Adrenal gland (tissue), 12 donors: Measurements from ENCODE around the gene TMEM125. TPM values are rescaled to one million over a fixed set of nuclear protein-coding genes. Genes with fewer than 3 reads are reported as not detected.

Experiments
- DNase-seq, 7 donors: peaks; one replicate each; pipeline ENCODE4 v3.0.0-alpha.2; 2019 to 2020
- H3K27ac ChIP-seq, 5 donors: fragments of 200-600 bp; sonication (generic) in 4 of 5; 1 replicate in 3 of 5; 2 replicates in 2 of 5; pipeline versions ENCODE4 v1.5.1 to v1.8.0; 2016 to 2020; ENCODE audit warnings: mild to moderate bottlenecking in 1 of 5
- H3K27me3 ChIP-seq: fragments of 200-600 bp; 2 replicates; pipeline ENCODE4 v1.8.0; 2021
- H3K36me3 ChIP-seq, 2 donors: fragments of 200-600 bp; replicated peaks in 1 of 2; 1 replicate in 1 of 2; 2 replicates in 1 of 2; pipeline versions ENCODE4 v1.5.1 to v1.8.0; 2018 to 2022
- H3K4me1 ChIP-seq, 2 donors: fragments of 200-600 bp; replicated peaks in 1 of 2; 1 replicate in 1 of 2; 2 replicates in 1 of 2; pipeline versions ENCODE4 v1.5.1 to v1.8.0; 2018 to 2021
- H3K4me3 ChIP-seq, 4 donors: fragments of 200-600 bp; sonication (generic) in 3 of 4; one replicate each; pipeline ENCODE4 v1.5.1; 2016 to 2018
- H3K9me3 ChIP-seq, 3 donors: fragments of 200-600 bp; sonication (generic) in 1 of 3; replicated peaks in 1 of 3; 1 replicate in 2 of 3; 2 replicates in 1 of 3; pipeline versions ENCODE4 v1.5.1 to v1.8.0; 2016 to 2021
- POLR2A ChIP-seq, 2 donors: fragments of 450-650 bp; IDR thresholded peaks; one replicate each; pipeline ENCODE4 v1.6.1; 2017; ENCODE audit warnings: antibody characterized with exemption in 2 of 2, mild to moderate bottlenecking in 2 of 2, moderate library complexity in 1 of 2
- WGBS, 4 donors: extraction: QIAGEN DNeasy Blood & Tissue Kit in 2 of 4; methylation state at CpG; one replicate each; pipeline versions ENCODE4 v1.1.5 to v1.1.7; 2013 to 2017; 5-methylcytosine and 5-hydroxymethylcytosine counted together
- intact Hi-C, 2 donors: fragments of 100-400 bp; cut with DNase I; formaldehyde crosslinking; loops; one replicate each; pipeline versions ENCODE4 v1.14.1 to v1.15.0; 2022 to 2023
- polyA plus RNA-seq, 3 donors: library from polyadenylated mRNA; stranded (reverse); fragments of 200-250 nt in 2 of 3; fragments of 350-450 nt in 1 of 3; fragmentation: Illumina TruSeq in 1 of 3; extraction: RNeasy Lipid Tissue Mini Kit (QIAGEN cat#74804) in 1 of 3; gene quantifications; one replicate each; pipeline ENCODE4 v1.2.3, GENCODE V29; 2013 to 2014
- total RNA-seq, 9 donors: library from RNA; depleted of rRNA in 4 of 9; stranded (reverse); fragments of >200 nt in 4 of 9; fragments of 120-200 nt in 1 of 9; fragmentation: NEBNext Ultra II Directional in 1 of 9; extraction: Animal tissue kit (Norgen Biotek cat#: 25700) in 1 of 9; gene quantifications; one replicate each; pipeline versions ENCODE4 v1.1.0 to v1.2.4, GENCODE V29; 2013 to 2023
- TF ChIP-seq, protein P1 (sequence below), 6 experiments: fragments of 450-650 bp in 4 of 6; fragments of 200-600 bp in 2 of 6; sonication (generic) in 1 of 6; IDR thresholded peaks; 1 replicate in 5 of 6; 2 replicates in 1 of 6; pipeline versions ENCODE4 v1.5.1 to v1.8.0; 2016 to 2021; ENCODE audit warnings: antibody characterized with exemption in 6 of 6, mild to moderate bottlenecking in 2 of 6, moderate library complexity in 1 of 6
- donor health status: healthy with polysubstance abuse.
- donor health status: Bipolar disorder and iron deficiency.
- donor health status: DM: yes; HTN: yes; CAD: no.
- donor health status: DM: no; HTN: no; CAD: no.
- donor health status: DM: no; HTN: no; CAD: no.
- donor health status: DM: yes; HTN: yes; CAD: no.

The TMEM125 gene
- total and polyA plus RNA-seq, 12 donors = 0.14 to 2.1 (median 1.0) TPM; not detected in 2

DNA sequence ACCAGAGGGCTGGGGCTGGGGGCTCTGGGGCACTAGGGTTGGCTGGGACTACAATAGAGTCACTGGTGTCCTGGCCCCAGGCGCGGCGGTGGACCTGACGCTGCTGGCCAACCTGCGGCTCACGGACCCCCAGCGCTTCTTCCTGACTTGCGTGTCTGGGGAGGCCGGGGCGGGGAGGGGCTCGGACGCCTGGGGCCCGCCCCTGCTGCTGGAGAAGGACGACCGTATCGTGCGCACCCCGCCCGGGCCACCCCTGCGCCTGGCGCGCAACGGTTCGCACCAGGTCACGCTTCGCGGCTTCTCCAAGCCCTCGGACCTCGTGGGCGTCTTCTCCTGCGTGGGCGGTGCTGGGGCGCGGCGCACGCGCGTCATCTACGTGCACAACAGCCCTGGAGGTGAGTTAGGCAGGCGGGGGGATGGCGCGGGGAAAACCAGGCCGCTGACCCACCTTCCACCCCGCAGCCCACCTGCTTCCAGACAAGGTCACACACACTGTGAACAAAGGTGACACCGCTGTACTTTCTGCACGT is 35.1 kb downstream of the TMEM125 start:
- WGBS, 4 donors = 81 to 92% (median 89%) methylated on average over 46 of the region's 46 CpGs
- H3K9me3 ChIP-seq = no peaks in the 10 kb centered on the region
- intact Hi-C loops = no loop called here
- no peak overlapping the region for H3K4me3 ChIP-seq
- H3K27me3 ChIP-seq = no peaks in the 10 kb centered on the region
- no peak for TF ChIP-seq POLR2A (IDR thresholded peaks at IDR 0.05)
- TF ChIP-seq, protein P1, sequence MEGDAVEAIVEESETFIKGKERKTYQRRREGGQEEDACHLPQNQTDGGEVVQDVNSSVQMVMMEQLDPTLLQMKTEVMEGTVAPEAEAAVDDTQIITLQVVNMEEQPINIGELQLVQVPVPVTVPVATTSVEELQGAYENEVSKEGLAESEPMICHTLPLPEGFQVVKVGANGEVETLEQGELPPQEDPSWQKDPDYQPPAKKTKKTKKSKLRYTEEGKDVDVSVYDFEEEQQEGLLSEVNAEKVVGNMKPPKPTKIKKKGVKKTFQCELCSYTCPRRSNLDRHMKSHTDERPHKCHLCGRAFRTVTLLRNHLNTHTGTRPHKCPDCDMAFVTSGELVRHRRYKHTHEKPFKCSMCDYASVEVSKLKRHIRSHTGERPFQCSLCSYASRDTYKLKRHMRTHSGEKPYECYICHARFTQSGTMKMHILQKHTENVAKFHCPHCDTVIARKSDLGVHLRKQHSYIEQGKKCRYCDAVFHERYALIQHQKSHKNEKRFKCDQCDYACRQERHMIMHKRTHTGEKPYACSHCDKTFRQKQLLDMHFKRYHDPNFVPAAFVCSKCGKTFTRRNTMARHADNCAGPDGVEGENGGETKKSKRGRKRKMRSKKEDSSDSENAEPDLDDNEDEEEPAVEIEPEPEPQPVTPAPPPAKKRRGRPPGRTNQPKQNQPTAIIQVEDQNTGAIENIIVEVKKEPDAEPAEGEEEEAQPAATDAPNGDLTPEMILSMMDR (IDR thresholded peaks at IDR 0.05) = no peak
- H3K36me3 ChIP-seq = no peaks in the 10 kb centered on the region
- H3K27ac ChIP-seq = peak overlapping the region in 1 of 5 donors; percentile 29
- H3K4me1 ChIP-seq = no peaks in the 10 kb centered on the region
- no peak for DNase-seq

DNA sequence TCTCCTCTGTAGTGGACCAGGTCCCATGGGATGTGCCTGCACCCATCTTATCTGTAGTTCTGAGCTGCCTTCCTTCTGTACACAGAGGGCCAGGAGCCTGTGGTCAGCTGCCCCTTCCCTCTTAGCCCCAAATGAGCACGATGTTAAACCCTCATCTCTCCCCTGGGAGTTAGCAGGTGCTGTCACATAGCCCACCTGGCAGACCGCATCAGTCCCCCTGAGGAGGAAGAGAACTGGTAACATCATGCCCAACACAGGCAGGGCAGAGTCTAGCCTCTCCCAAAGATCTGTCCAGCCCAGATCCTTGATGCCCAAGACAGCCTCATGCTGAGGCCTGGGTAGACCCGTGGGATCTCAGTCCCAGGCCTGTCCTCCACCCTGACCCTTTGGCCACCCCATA is 35.7 kb downstream of the TMEM125 start:
- Histone ChIP-seq H3K36me3 (no peaks in the 10 kb centered on the region), H3K4me1 (no peaks in the 10 kb centered on the region), H3K9me3 (no peaks in the 10 kb centered on the region), H3K4me3 (no peak overlapping the region), H3K27ac (peak overlapping the region in 1 of 5 donors; percentile 29), H3K27me3 (no peaks in the 10 kb centered on the region)
- DNase-seq = no peak
- WGBS, 4 donors = 80 to 94% (median 86%) methylated on average over 2 to 3 of the region's 3 CpGs
- TF ChIP-seq, protein P1 (IDR thresholded peaks at IDR 0.05) = no peak
- TF ChIP-seq POLR2A (IDR thresholded peaks at IDR 0.05) = no peak
- intact Hi-C loops = no loop called here

DNA sequence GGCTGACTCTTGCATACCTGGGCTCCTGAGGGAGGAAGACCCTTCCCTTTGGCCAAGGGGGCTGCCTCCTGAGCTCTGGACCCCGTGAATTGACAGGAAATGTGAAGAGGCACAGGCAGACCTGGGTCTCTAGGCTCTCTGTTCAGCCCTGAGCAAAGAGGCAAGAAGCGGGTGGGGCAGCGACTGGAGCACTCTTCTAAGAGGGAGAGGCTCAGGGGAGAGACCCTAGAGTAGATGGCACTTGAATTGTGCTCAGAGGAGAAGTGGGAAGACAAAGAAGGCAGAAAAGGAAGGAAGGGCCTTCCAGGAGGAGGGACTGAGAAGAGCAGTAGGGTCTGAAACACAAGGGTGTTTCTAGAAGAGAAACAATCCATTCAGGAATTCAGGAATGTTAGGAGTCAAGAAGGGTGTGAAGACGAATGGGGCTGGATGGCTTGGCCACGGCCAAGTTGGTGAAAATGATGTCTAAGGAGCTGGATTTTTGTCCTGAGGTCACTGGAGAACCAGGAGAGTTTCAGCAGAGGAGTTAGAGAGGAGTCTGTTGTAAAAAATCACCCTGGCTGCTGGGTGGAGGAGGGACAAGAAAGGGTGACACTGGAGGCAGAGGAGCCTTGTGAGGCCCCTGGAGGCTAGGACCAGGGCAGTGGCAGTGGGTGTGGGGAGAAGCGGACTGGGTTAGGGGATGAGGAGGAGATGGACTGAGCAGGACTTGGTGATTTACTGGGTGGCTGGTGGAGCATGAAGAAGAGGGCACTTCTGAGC is 36.3 kb downstream of the TMEM125 start:
- no peaks in the 10 kb centered on the region for H3K9me3 ChIP-seq
- no peaks in the 10 kb centered on the region for H3K4me1 ChIP-seq
- intact Hi-C loops = no loop called here
- H3K36me3 ChIP-seq = no peaks in the 10 kb centered on the region
- no peak for DNase-seq
- H3K27me3 ChIP-seq = no peaks in the 10 kb centered on the region
- H3K4me3 ChIP-seq = no peak overlapping the region
- H3K27ac ChIP-seq = no peak overlapping the region
- WGBS, 4 donors = 83 to 90% (median 86%) methylated on average over 6 of the region's 6 CpGs
- TF ChIP-seq POLR2A (IDR thresholded peaks at IDR 0.05) = no peak
- TF ChIP-seq, protein P1 (IDR thresholded peaks at IDR 0.05) = no peak

DNA sequence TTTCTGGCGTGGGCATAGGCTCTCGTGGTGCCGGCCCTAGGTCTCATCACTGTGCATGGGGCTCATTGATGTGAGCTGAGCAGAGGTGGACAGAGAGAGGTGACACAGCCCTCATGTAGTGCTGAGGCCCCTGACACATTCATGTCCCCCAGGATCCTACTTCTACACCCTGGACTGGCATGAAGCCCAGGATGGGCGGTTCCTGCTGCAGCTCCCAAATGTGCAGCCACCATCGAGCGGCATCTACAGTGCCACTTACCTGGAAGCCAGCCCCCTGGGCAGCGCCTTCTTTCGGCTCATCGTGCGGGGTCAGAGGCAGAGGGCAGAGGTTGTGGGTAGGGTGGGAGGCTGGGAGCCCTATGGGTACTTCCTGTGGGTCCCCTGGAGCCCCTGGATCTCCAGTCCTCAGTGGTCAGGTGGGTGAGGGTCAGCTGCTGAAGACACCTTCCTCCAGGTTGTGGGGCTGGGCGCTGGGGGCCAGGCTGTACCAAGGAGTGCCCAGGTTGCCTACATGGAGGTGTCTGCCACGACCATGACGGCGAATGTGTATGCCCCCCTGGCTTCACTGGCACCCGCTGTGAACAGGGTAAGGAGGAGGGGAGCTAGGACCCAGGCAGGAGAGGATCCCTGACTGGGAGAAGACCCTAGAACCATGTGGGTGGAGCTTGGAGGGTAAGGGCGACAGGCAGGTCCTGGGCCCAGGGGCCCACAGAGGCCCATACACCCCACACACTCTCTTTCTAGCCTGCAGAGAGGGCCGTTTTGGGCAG is 37.1 kb downstream of the TMEM125 start:
- no peaks in the 10 kb centered on the region for H3K4me1 ChIP-seq
- DNase-seq = no peak

More for the DNA sequence above, 37.1 kb downstream of the TMEM125 start:
- H3K4me3 ChIP-seq = no peak overlapping the region
- no peaks in the 10 kb centered on the region for H3K36me3 ChIP-seq
- intact Hi-C loops = no loop called here
- H3K9me3 ChIP-seq = no peaks in the 10 kb centered on the region
- WGBS, 4 donors = 78 to 93% (median 86%) methylated on average over 9 to 17 of the region's 17 CpGs
- no peak overlapping the region for H3K27ac ChIP-seq
- H3K27me3 ChIP-seq = no peaks in the 10 kb centered on the region
- no peak for TF ChIP-seq POLR2A (IDR thresholded peaks at IDR 0.05)
- TF ChIP-seq, protein P1 (IDR thresholded peaks at IDR 0.05) = no peak
